Suprapubic skin (tissue), 4 donors: ENCODE data around the gene LRCH1. TPM values are rescaled to one million over a fixed set of nuclear protein-coding genes. Genes with fewer than 3 reads are reported as not detected.

Source experiments
- DNase-seq, 2 donors: peaks; one replicate each; pipeline ENCODE4 v3.0.0-alpha.2; 2019; ENCODE audit warnings: low spot score in 2 of 2
- H3K27ac ChIP-seq: fragments of 200-600 bp; sonication (generic); one replicate; pipeline ENCODE4 v1.5.1; 2019
- H3K27me3 ChIP-seq: fragments of 200-600 bp; sonication (generic); one replicate; pipeline ENCODE4 v1.5.1; 2019
- H3K36me3 ChIP-seq: fragments of 200-600 bp; sonication (generic); one replicate; pipeline ENCODE4 v1.5.1; 2019
- H3K4me1 ChIP-seq: fragments of 200-600 bp; sonication (generic); one replicate; pipeline ENCODE4 v1.5.1; 2019
- H3K4me3 ChIP-seq: fragments of 200-600 bp; sonication (generic); one replicate; pipeline ENCODE4 v1.5.1; 2019; ENCODE audit warnings: mild to moderate bottlenecking
- H3K9me3 ChIP-seq: fragments of 200-600 bp; sonication (generic); one replicate; pipeline ENCODE4 v1.5.1; 2019
- CTCF ChIP-seq, 2 donors: fragments of 200-600 bp in 1 of 2; fragments of 450-650 bp in 1 of 2; sonication (generic) in 1 of 2; IDR thresholded peaks; one replicate each; pipeline ENCODE4 v1.5.1; 2016 to 2019; ENCODE audit warnings: antibody characterized with exemption in 2 of 2, mild to moderate bottlenecking in 1 of 2, moderate library complexity in 1 of 2
- EP300 ChIP-seq: sonication (generic); formaldehyde crosslinking; IDR thresholded peaks from one replicate; pipeline ENCODE4 v1.6.1; 2017; ENCODE audit warnings: antibody characterized with exemption
- POLR2A ChIP-seq, 2 donors: fragments of 450-650 bp; IDR thresholded peaks; one replicate each; pipeline ENCODE4 v1.6.1; 2017; ENCODE audit warnings: antibody characterized with exemption in 2 of 2, mild to moderate bottlenecking in 2 of 2, moderate library complexity in 2 of 2
- POLR2AphosphoS5 ChIP-seq, 3 donors: sonication (generic); formaldehyde crosslinking; IDR thresholded peaks; one replicate each; pipeline ENCODE4 v1.6.1; 2017; ENCODE audit warnings: antibody characterized with exemption in 3 of 3
- WGBS: methylation state at CpG from one replicate; pipeline ENCODE4 v1.1.5; 2018; 5-methylcytosine and 5-hydroxymethylcytosine counted together
- total RNA-seq, 4 donors: library from RNA; depleted of rRNA; stranded (reverse); fragments of >200 nt; gene quantifications; one replicate each; pipeline ENCODE4 v1.1.0, GENCODE V29; 2016

The LRCH1 gene
- total RNA-seq, 4 donors from 2014 or later: 29.1 to 44.7 (median 34.9) TPM

- H3K27ac ChIP-seq: no peak overlapping the region
- H3K4me3 ChIP-seq: no peak overlapping the region
- no peaks in the 10 kb centered on the region for H3K27me3 ChIP-seq
- DNase-seq: no peak
- H3K36me3 ChIP-seq: no peaks in the 10 kb centered on the region
- TF ChIP-seq POLR2AphosphoS5 (IDR thresholded peaks at IDR 0.05) (no peak), POLR2A (IDR thresholded peaks at IDR 0.05) (no peak), EP300 (no peak), CTCF (IDR thresholded peaks at IDR 0.05) (no peak)
- 44% methylated on average over 2 of the region's 2 CpGs for WGBS
- H3K9me3 ChIP-seq: no peaks in the 10 kb centered on the region
- peaks cover 28% of the 10 kb centered on the region for H3K4me1 ChIP-seq
Measured at GRCh38 chr13:46636451-46636850, 83.5 kb downstream of the LRCH1 start.

- DNase-seq: no peak
- TF ChIP-seq EP300 (no peak), POLR2A (IDR thresholded peaks at IDR 0.05) (no peak), CTCF (IDR thresholded peaks at IDR 0.05) (no peak), POLR2AphosphoS5 (IDR thresholded peaks at IDR 0.05) (no peak)
- H3K27me3 ChIP-seq: no peaks in the 10 kb centered on the region
- no peaks in the 10 kb centered on the region for H3K9me3 ChIP-seq
- 96% methylated on average over 4 of the region's 4 CpGs for WGBS
- no peak overlapping the region for H3K27ac ChIP-seq
- no peaks in the 10 kb centered on the region for H3K36me3 ChIP-seq
- H3K4me1 ChIP-seq: peaks cover 35% of the 10 kb centered on the region
- no peak overlapping the region for H3K4me3 ChIP-seq
Measured at GRCh38 chr13:46637213-46637612, 84.2 kb downstream of the LRCH1 start.

GRCh38 chr13:46638262-46638661 is 85.3 kb downstream of the LRCH1 start:
- no peak for DNase-seq
- Histone ChIP-seq H3K36me3 (no peaks in the 10 kb centered on the region), H3K27me3 (no peaks in the 10 kb centered on the region), H3K9me3 (no peaks in the 10 kb centered on the region), H3K4me3 (no peak overlapping the region), H3K27ac (no peak overlapping the region), H3K4me1 (peaks cover 36% of the 10 kb centered on the region)
- WGBS: 47% methylated on average over 2 of the region's 2 CpGs
- TF ChIP-seq POLR2A (IDR thresholded peaks at IDR 0.05): no peak
- no peak for TF ChIP-seq POLR2AphosphoS5 (IDR thresholded peaks at IDR 0.05)
- TF ChIP-seq EP300: no peak
- TF ChIP-seq CTCF (IDR thresholded peaks at IDR 0.05): no peak

- TF ChIP-seq CTCF (IDR thresholded peaks at IDR 0.05) (no peak), EP300 (no peak), POLR2A (IDR thresholded peaks at IDR 0.05) (no peak), POLR2AphosphoS5 (IDR thresholded peaks at IDR 0.05) (no peak)
- WGBS: 78% methylated on average over 5 of the region's 5 CpGs
Measured at GRCh38 chr13:46639033-46639981, 86.3 kb downstream of the LRCH1 start.

GRCh38 chr13:46640843-46641242 is 87.9 kb downstream of the LRCH1 start:
- Histone ChIP-seq H3K9me3 (no peaks in the 10 kb centered on the region), H3K27me3 (no peaks in the 10 kb centered on the region), H3K4me3 (no peak overlapping the region), H3K27ac (no peak overlapping the region), H3K36me3 (no peaks in the 10 kb centered on the region), H3K4me1 (peaks cover 31% of the 10 kb centered on the region)
- TF ChIP-seq POLR2AphosphoS5 (IDR thresholded peaks at IDR 0.05) (no peak), POLR2A (IDR thresholded peaks at IDR 0.05) (no peak), CTCF (IDR thresholded peaks at IDR 0.05) (no peak), EP300 (no peak)
- WGBS: 86% methylated on average over 4 of the region's 4 CpGs
- no peak for DNase-seq

More at GRCh38 chr13:46639033-46639981, 86.3 kb downstream of the LRCH1 start:
- Histone ChIP-seq H3K27me3 (no peaks in the 10 kb centered on the region), H3K4me1 (peaks cover 32% of the 10 kb centered on the region), H3K27ac (peak overlapping the region; percentile 29), H3K36me3 (no peaks in the 10 kb centered on the region), H3K4me3 (no peak overlapping the region), H3K9me3 (no peaks in the 10 kb centered on the region)
- DNase-seq: no peak
